Mucosa of descending colon (tissue), 3 donors: Measurements from ENCODE around the gene LARGE1. TPM values are rescaled to one million over a fixed set of nuclear protein-coding genes. Genes with fewer than 3 reads are reported as not detected.

Experiments
- ATAC-seq: fragments of 200-7000 bp; cut with Tn5 transposase; one replicate; pipeline ENCODE4 v1.9.1; 2020; ENCODE audit warnings: mild to moderate bottlenecking, moderate library complexity
- DNase-seq, 3 donors: peaks; one replicate each; pipeline ENCODE4 v3.0.0-alpha.2; 2020
- H3K36me3 ChIP-seq: fragments of 200-600 bp; one replicate; pipeline ENCODE4 v1.8.0; 2021; ENCODE audit warnings: low read depth, mild to moderate bottlenecking
- H3K4me1 ChIP-seq: fragments of 200-600 bp; one replicate; pipeline ENCODE4 v1.8.0; 2021; ENCODE audit warnings: low read depth, mild to moderate bottlenecking
- H3K4me3 ChIP-seq: fragments of 200-600 bp; one replicate; pipeline ENCODE4 v1.8.0; 2021; ENCODE audit warnings: mild to moderate bottlenecking
- H3K9me3 ChIP-seq: fragments of 200-600 bp; one replicate; pipeline ENCODE4 v1.8.0; 2021; ENCODE audit warnings: mild to moderate bottlenecking
- intact Hi-C, 2 donors: fragments of 100-400 bp; cut with DNase I in 1 of 2; cut with micrococcal nuclease in 1 of 2; formaldehyde crosslinking; loops; one replicate each; pipeline versions ENCODE4 v1.11.0 to v1.11.1; 2022; cut with DNase I, micrococcal nuclease
- total RNA-seq, 3 donors: library from RNA; stranded (reverse); fragmentation: NEBNext Ultra II Directional in 2 of 3; extraction: Animal tissue kit (Norgen Biotek cat#: 25700) in 2 of 3; gene quantifications; one replicate each; pipeline versions ENCODE4 v1.2.1 to v1.2.4, GENCODE V29; 2021 to 2023
- TF ChIP-seq, protein P1 (sequence below): fragments of 200-600 bp; IDR thresholded peaks from one replicate; pipeline ENCODE4 v1.8.0; 2022; ENCODE audit warnings: antibody characterized with exemption, mild to moderate bottlenecking
- donor health status: DM: no; HTN: no; CAD: no; lungs with moderate emphysema.
- donor health status: DM: no; HTN: no; CAD: no.
- donor health status: DM: no; HTN: yes; CAD: no.

LARGE1 gene
- total RNA-seq, 3 donors from 2014 or later: 29.3 to 93.8 (median 67.7) TPM

DNA sequence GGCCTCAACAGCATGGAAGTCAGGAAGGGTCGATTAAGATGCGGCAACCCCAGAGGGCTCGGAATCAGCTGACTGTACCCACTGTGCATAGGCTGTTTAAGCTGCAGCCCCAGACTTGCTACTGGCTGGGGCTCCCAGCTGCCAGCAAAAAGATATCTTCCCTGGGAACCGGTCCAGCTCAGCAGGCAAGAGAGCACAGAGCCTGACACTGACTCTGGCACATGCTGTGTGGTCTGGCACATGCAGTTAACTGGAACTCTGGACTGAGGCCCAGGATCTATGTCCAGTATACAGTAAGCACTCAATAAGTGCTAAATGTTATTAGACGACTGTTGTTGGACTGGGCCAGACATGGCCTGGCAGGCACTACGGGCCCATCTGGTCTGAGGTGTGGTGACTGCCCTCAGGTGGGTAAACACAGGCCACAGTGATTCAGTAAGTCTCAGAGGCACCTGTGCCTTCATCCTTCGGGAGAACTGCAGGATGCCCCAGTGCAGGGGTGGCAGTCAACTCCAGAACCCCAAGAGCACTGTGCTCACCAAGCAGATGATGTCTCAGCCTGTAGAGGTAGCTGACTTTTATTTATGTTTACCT lies 87.6 kb downstream of the LARGE1 start:
- DNase-seq: no peak
- TF ChIP-seq, protein P1, sequence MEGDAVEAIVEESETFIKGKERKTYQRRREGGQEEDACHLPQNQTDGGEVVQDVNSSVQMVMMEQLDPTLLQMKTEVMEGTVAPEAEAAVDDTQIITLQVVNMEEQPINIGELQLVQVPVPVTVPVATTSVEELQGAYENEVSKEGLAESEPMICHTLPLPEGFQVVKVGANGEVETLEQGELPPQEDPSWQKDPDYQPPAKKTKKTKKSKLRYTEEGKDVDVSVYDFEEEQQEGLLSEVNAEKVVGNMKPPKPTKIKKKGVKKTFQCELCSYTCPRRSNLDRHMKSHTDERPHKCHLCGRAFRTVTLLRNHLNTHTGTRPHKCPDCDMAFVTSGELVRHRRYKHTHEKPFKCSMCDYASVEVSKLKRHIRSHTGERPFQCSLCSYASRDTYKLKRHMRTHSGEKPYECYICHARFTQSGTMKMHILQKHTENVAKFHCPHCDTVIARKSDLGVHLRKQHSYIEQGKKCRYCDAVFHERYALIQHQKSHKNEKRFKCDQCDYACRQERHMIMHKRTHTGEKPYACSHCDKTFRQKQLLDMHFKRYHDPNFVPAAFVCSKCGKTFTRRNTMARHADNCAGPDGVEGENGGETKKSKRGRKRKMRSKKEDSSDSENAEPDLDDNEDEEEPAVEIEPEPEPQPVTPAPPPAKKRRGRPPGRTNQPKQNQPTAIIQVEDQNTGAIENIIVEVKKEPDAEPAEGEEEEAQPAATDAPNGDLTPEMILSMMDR: no peak
- no peaks in the 10 kb centered on the region for H3K36me3 ChIP-seq
- H3K4me1 ChIP-seq: peaks cover 29% of the 10 kb centered on the region
- H3K4me3 ChIP-seq: no peak overlapping the region
- intact Hi-C loops: no loop called here
- no peaks in the 10 kb centered on the region for H3K9me3 ChIP-seq
- peak; percentile 7 for ATAC-seq

DNA sequence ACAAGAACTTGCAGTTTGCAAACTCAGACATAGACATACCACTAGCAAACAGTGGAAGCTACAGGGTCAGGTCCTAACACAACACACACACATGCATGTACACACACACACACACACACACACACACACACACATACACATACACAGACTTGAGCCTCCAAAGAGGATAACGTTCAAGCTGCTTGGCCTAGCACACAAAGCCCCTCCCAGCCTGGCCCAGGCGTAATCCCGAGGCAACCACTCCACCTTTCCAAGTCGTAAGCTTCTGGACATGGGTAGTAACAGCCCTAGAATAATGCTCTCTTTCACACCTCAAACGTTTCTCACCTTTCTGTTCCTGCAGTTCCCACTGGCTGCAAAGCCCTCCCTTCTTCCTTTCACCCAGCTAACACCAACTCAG lies 88.6 kb downstream of the LARGE1 start:
- no peaks in the 10 kb centered on the region for H3K9me3 ChIP-seq
- DNase-seq: no peak
- intact Hi-C loops: no loop called here
- H3K36me3 ChIP-seq: no peaks in the 10 kb centered on the region
- TF ChIP-seq, protein P1: no peak
- H3K4me3 ChIP-seq: no peak overlapping the region
- no peak for ATAC-seq
- peaks cover 27% of the 10 kb centered on the region for H3K4me1 ChIP-seq

DNA sequence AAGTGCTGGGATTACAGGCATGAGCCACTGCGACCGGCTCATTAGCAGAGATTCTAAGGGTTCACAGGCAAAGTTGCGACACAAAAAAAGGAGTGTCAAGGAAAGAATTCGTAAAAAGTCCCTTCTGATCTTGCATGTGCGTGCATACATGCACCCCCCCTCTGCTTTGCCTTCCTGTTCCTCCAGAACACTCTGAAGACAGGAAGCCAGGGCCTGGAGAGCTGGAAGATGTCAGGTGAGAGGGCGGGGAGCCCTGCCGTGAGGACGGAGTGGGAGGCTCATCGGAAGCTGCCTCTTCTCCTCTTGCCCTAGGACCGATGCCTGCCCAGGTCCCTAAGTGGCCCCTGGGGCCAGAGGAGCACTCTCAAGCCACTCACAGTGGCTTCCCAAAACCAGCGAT lies 89.1 kb downstream of the LARGE1 start:
- DNase-seq (no peak), ATAC-seq (no peak)
- H3K4me3 ChIP-seq: no peak overlapping the region
- TF ChIP-seq, protein P1: no peak
- no peaks in the 10 kb centered on the region for H3K9me3 ChIP-seq
- intact Hi-C loops: no loop called here
- no peaks in the 10 kb centered on the region for H3K36me3 ChIP-seq
- peaks cover 24% of the 10 kb centered on the region for H3K4me1 ChIP-seq

DNA sequence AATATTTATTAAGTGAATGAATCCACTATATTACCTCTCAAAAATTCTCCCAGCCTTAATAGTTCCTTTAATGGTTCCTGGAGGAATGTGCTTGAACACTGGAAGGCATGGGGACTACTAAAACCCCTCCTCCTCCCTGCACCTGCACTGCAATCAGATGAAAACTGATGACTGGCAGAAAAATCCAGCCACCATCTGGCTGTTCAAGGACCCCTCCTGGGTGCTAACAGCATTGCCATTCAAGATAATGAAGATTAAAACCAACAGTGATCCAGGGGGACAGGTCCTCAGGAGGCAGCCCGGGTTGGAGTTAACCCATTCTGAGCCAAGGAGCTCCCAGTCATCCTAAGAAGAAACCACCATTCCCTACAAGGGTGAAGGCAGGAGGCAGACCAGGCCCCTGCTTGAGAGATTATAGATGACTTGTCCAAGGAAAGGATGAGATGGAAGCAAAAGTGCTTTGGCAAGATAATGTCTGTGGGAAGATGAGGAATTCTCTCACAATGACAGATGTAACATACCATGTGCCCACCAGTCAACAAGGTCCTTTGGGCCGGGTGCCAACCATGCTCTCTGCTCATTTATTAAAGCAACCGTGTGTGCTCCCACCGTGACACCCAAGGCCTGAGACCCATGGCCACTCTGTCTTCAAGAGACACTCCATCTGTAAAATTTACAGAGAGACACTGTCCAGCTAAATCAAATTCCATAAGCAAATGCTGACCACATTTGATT lies 90.6 kb downstream of the LARGE1 start:
- intact Hi-C loops: no loop called here
- ATAC-seq (no peak), DNase-seq (no peak)
- H3K4me3 ChIP-seq: no peak overlapping the region
- H3K9me3 ChIP-seq: no peaks in the 10 kb centered on the region
- H3K36me3 ChIP-seq: no peaks in the 10 kb centered on the region
- TF ChIP-seq, protein P1: no peak
- peaks cover 11% of the 10 kb centered on the region for H3K4me1 ChIP-seq

DNA sequence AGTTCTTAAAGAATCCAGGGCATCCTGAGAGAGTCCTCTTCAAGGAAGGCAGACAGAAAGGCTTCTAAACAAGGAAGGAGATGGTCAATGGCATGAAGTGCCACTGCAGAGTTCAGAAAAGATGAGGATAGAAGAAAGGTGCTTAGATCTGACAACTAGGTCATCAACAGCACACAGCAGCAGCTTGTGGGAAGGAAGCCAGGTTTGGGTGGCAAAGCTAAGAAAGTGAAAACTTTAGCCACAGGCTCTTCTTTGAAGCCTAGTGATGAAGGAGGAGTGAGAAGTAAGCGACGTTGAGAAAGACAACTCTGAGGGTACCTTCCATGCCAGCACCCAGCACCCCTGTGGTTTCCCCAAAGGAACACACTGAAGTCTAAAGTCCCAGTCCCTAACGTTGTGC lies 92.0 kb downstream of the LARGE1 start:
- DNase-seq (no peak), ATAC-seq (no peak)
- Histone ChIP-seq H3K4me3 (no peak overlapping the region), H3K9me3 (no peaks in the 10 kb centered on the region), H3K36me3 (no peaks in the 10 kb centered on the region), H3K4me1 (no peaks in the 10 kb centered on the region)
- intact Hi-C loops: no loop called here
- TF ChIP-seq, protein P1: no peak
